Panc1 (cell line): ENCODE results near the gene SNX18.

Source experiments
- POLR2AphosphoS5 ChIP-seq: IDR thresholded peaks from 2 replicates; pipeline ENCODE4 v1.6.1; 2012; ENCODE audit warnings: mild to moderate bottlenecking, low read depth, low read length, moderate library complexity
- SIN3A ChIP-seq: IDR thresholded peaks from 2 replicates; pipeline ENCODE4 v1.6.1; 2012; ENCODE audit warnings: low read depth, mild to moderate bottlenecking, low read length, moderate library complexity, borderline replicate concordance; ENCODE audit not compliant: insufficient read depth
- TF ChIP-seq, protein P1 (sequence below): fragments of 450-650 bp; IDR thresholded peaks from 2 replicates; pipeline ENCODE4 v1.5.1; 2017; ENCODE audit warnings: mild to moderate bottlenecking
- TF ChIP-seq, protein P2 (sequence below), 2 experiments: IDR thresholded peaks; 2 replicates each; pipeline ENCODE4 v1.6.1; 2011 to 2012; ENCODE audit warnings: low read depth in 2 of 2, control low read depth in 1 of 2, low read length in 1 of 2, mild to moderate bottlenecking in 1 of 2, moderate library complexity in 1 of 2; ENCODE audit not compliant: insufficient read depth in 1 of 2

DNA sequence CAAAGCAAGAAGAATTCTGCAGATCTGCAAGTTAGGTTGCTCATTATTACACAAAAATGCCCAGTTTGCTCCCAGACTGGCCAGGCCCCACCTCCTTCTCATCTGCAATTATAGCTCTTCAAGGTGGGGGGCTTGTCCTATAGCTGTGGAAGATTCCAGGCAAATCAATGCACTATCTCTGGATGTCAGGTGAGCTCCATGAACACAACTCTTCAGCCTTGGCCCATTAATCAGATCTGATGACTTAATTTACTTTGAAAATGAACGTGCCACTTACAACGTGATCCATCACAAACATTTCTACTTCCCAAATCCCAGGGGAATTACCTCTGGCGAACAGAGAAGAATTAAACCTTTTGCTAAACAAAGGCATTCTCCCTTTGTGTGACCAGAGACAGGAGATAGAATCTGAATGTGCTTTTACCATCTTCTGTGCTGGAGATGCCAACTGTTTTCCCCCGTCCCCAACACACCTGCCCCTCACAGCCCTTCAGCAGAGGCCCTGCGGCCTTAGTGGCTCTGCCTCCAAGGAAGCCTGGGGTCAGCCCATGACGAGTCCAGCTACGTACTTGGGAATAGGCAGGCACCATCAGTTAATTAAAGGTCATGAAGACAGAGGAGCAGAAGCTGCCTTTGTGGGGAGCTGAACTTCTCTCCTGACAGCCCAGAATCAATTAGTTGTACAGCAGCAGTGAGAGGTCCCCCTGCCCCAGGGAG is 60.5 kb downstream of the SNX18 start:
- TF ChIP-seq POLR2AphosphoS5 = no peak
- TF ChIP-seq, protein P1, sequence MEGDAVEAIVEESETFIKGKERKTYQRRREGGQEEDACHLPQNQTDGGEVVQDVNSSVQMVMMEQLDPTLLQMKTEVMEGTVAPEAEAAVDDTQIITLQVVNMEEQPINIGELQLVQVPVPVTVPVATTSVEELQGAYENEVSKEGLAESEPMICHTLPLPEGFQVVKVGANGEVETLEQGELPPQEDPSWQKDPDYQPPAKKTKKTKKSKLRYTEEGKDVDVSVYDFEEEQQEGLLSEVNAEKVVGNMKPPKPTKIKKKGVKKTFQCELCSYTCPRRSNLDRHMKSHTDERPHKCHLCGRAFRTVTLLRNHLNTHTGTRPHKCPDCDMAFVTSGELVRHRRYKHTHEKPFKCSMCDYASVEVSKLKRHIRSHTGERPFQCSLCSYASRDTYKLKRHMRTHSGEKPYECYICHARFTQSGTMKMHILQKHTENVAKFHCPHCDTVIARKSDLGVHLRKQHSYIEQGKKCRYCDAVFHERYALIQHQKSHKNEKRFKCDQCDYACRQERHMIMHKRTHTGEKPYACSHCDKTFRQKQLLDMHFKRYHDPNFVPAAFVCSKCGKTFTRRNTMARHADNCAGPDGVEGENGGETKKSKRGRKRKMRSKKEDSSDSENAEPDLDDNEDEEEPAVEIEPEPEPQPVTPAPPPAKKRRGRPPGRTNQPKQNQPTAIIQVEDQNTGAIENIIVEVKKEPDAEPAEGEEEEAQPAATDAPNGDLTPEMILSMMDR = no peak
- TF ChIP-seq, protein P2, sequence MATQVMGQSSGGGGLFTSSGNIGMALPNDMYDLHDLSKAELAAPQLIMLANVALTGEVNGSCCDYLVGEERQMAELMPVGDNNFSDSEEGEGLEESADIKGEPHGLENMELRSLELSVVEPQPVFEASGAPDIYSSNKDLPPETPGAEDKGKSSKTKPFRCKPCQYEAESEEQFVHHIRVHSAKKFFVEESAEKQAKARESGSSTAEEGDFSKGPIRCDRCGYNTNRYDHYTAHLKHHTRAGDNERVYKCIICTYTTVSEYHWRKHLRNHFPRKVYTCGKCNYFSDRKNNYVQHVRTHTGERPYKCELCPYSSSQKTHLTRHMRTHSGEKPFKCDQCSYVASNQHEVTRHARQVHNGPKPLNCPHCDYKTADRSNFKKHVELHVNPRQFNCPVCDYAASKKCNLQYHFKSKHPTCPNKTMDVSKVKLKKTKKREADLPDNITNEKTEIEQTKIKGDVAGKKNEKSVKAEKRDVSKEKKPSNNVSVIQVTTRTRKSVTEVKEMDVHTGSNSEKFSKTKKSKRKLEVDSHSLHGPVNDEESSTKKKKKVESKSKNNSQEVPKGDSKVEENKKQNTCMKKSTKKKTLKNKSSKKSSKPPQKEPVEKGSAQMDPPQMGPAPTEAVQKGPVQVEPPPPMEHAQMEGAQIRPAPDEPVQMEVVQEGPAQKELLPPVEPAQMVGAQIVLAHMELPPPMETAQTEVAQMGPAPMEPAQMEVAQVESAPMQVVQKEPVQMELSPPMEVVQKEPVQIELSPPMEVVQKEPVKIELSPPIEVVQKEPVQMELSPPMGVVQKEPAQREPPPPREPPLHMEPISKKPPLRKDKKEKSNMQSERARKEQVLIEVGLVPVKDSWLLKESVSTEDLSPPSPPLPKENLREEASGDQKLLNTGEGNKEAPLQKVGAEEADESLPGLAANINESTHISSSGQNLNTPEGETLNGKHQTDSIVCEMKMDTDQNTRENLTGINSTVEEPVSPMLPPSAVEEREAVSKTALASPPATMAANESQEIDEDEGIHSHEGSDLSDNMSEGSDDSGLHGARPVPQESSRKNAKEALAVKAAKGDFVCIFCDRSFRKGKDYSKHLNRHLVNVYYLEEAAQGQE (IDR thresholded peaks at IDR 0.05; ENCODE audit: insufficient read depth in 1 of 2, low read depth in 2 of 2, low read length in 1 of 2) = no peak
- no peak for TF ChIP-seq SIN3A
